ENCODE results near the gene NXPE4. TPM values are rescaled to one million over a fixed set of nuclear protein-coding genes. Genes with fewer than 3 reads are reported as not detected.

Gene NXPE4
- polyA plus RNA-seq, 1 of the 3 experiments (the other 2 are of a cell fraction), result not detected

GRCh38 chr11:114625294-114625693 lies 29.7 kb upstream of the NXPE4 start (continued):
- no peak for TF ChIP-seq EP300 (IDR thresholded peaks at IDR 0.05; ENCODE audit: borderline replicate concordance in 1 of 2, low read depth in 1 of 2, low read length in 1 of 2)
- TF ChIP-seq USF2 (IDR thresholded peaks at IDR 0.05; ENCODE audit: borderline replicate concordance, low read depth, low read length), result no peak

DNA sequence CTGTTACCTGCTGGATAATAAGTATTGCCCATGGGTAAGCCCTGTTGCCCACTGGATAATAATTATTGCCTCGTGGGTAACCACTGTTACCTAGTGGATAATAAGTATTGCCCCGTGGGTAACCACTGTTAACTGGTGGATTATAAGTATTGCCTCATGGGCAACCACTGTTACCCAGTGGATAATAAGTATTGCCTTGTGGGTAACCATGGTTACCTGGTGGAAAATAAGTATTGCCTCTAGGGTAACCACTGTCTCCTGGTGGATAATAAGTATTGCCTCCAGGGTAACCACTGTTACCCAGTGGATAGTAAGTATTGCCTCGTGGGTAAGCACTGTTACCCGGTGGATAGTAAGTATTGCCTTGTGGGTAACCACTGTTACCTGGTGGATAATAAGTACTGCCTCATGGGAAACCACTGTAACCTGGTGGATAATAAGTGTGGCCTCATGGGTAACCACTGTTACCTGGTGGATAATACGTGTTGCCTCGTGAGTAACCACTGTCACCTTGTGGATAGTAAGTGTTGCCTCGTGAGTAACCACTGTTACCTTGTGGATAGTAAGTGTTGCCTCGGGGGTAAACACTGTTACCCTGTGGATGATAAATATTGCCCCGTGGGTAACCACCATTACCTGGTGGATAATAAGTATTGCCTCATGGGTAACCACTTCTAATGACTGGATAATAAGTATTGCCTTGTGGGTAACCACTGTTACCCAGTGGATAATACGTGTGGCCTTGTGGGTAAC lies 29.0 kb upstream of the NXPE4 start:
- H3K27me3 ChIP-seq (ENCODE audit: insufficient read depth), result no peaks in the 10 kb centered on the region
- H2AFZ ChIP-seq (ENCODE audit: low read depth), result no peak overlapping the region
- H3K9ac ChIP-seq, result no peak overlapping the region
- no peaks in the 10 kb centered on the region for H3K9me2 ChIP-seq
- CTCF ChIA-PET, result no interaction called here
- no peaks in the 10 kb centered on the region for H3F3A ChIP-seq (replicated peaks; ENCODE audit: insufficient read depth)
- TF ChIP-seq FOXJ3 (CRISPR knock-in tag; IDR thresholded peaks at IDR 0.05) (no peak), EZH2phosphoT487 (IDR thresholded peaks at IDR 0.05; ENCODE audit: borderline replicate concordance, low read depth) (no peak), ELF1 (IDR thresholded peaks at IDR 0.05) (no peak)
- TF ChIP-seq, protein P1, sequence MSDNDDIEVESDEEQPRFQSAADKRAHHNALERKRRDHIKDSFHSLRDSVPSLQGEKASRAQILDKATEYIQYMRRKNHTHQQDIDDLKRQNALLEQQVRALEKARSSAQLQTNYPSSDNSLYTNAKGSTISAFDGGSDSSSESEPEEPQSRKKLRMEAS (IDR thresholded peaks at IDR 0.05; ENCODE audit: low read depth), result no peak
- POLR2A ChIA-PET, result no interaction called here
- WGBS (ENCODE audit: low lambda C conversion rate), result 5% methylated on average over 6 of the region's 10 CpGs
- no peak for DNase-seq
- no peaks in the 10 kb centered on the region for H3K36me3 ChIP-seq (replicated peaks in 1 of 2; ENCODE audit: control insufficient read depth in 1 of 2, insufficient read depth in 2 of 2, low read length in 1 of 2)
- no peak overlapping the region for H3K27ac ChIP-seq (ENCODE audit: low read depth in 2 of 2, low read length in 1 of 2)
- no peak overlapping the region for H3K4me2 ChIP-seq
- no peaks in the 10 kb centered on the region for H3K4me1 ChIP-seq (ENCODE audit: control insufficient read depth in 1 of 2, insufficient read depth in 2 of 2, low read depth in 1 of 2, low read length in 1 of 2)
- no peaks in the 10 kb centered on the region for H3K9me3 ChIP-seq
- no peak overlapping the region for H3K4me3 ChIP-seq (ENCODE audit: low read depth in 2 of 2, low read length in 1 of 2)
- no peaks in the 10 kb centered on the region for H4K20me1 ChIP-seq (ENCODE audit: insufficient read depth)
- no peaks in the 10 kb centered on the region for H3K79me2 ChIP-seq (ENCODE audit: insufficient read depth)

DNA sequence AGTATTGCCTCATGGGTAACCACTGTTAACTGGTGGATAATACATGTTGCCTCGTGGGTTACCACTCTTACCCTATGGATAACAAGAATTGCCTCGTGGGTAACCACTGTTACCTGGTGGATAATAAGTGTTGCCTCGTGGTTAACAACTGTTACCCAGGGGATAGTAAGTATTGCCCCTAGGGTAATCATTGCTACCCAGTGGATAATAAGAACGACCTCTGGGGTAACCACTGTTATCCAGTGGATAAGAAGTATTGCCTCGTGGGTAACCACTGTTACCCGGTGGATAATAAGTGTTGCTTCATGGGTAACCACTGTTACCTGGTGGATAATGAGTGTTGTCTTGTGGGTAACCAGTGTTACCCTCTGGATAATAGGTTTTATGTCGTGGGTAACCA lies 28.1 kb upstream of the NXPE4 start:
- CTCF ChIA-PET, result no interaction called here
- Histone ChIP-seq H2AFZ (ENCODE audit: low read depth) (no peak overlapping the region), H4K20me1 (ENCODE audit: insufficient read depth) (no peaks in the 10 kb centered on the region), H3K4me3 (ENCODE audit: low read depth in 2 of 2, low read length in 1 of 2) (no peak overlapping the region), H3K4me2 (no peak overlapping the region), H3K79me2 (ENCODE audit: insufficient read depth) (no peaks in the 10 kb centered on the region), H3K9me2 (no peaks in the 10 kb centered on the region), H3K9me3 (no peaks in the 10 kb centered on the region), H3K36me3 (replicated peaks in 1 of 2; ENCODE audit: control insufficient read depth in 1 of 2, insufficient read depth in 2 of 2, low read length in 1 of 2) (no peaks in the 10 kb centered on the region), H3K27ac (ENCODE audit: low read depth in 2 of 2, low read length in 1 of 2) (no peak overlapping the region), H3F3A (replicated peaks; ENCODE audit: insufficient read depth) (no peaks in the 10 kb centered on the region), H3K9ac (no peak overlapping the region), H3K27me3 (ENCODE audit: insufficient read depth) (no peaks in the 10 kb centered on the region), H3K4me1 (ENCODE audit: control insufficient read depth in 1 of 2, insufficient read depth in 2 of 2, low read depth in 1 of 2, low read length in 1 of 2) (no peaks in the 10 kb centered on the region)
- 7% methylated on average over 7 of the region's 7 CpGs for WGBS (ENCODE audit: low lambda C conversion rate)
- POLR2A ChIA-PET, result no interaction called here
- DNase-seq, result no peak
- no peak for TF ChIP-seq REST (IDR thresholded peaks at IDR 0.05; ENCODE audit: low read depth, low read length)
- TF ChIP-seq IRF3 (IDR thresholded peaks at IDR 0.05; ENCODE audit: low read depth, low read length), result no peak
- no peak for TF ChIP-seq SIN3A (IDR thresholded peaks at IDR 0.05; ENCODE audit: borderline replicate concordance, low read depth, low read length)
- TF ChIP-seq EP300 (IDR thresholded peaks at IDR 0.05; ENCODE audit: borderline replicate concordance in 1 of 2, low read depth in 1 of 2, low read length in 1 of 2), result no peak
- no peak for TF ChIP-seq USF1 (IDR thresholded peaks at IDR 0.05; ENCODE audit: borderline replicate concordance, low read depth)
- no peak for TF ChIP-seq JUND (IDR thresholded peaks at IDR 0.05)
- no peak for TF ChIP-seq ELF1 (IDR thresholded peaks at IDR 0.05)
- TF ChIP-seq, protein P2, sequence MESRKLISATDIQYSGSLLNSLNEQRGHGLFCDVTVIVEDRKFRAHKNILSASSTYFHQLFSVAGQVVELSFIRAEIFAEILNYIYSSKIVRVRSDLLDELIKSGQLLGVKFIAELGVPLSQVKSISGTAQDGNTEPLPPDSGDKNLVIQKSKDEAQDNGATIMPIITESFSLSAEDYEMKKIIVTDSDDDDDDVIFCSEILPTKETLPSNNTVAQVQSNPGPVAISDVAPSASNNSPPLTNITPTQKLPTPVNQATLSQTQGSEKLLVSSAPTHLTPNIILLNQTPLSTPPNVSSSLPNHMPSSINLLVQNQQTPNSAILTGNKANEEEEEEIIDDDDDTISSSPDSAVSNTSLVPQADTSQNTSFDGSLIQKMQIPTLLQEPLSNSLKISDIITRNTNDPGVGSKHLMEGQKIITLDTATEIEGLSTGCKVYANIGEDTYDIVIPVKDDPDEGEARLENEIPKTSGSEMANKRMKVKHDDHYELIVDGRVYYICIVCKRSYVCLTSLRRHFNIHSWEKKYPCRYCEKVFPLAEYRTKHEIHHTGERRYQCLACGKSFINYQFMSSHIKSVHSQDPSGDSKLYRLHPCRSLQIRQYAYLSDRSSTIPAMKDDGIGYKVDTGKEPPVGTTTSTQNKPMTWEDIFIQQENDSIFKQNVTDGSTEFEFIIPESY (IDR thresholded peaks at IDR 0.05; ENCODE audit: borderline replicate concordance, low read depth), result no peak
- TF ChIP-seq RXRA (IDR thresholded peaks at IDR 0.05; ENCODE audit: borderline replicate concordance, low read depth), result no peak
- TF ChIP-seq YY1 (IDR thresholded peaks at IDR 0.05; ENCODE audit: low read depth), result no peak
- TF ChIP-seq, protein P1 (IDR thresholded peaks at IDR 0.05; ENCODE audit: low read depth), result no peak

Data from SK-N-SH (cell line).